ENCODE measurements around the gene ASIC2.
A peak's percentile ranks its signal among the peaks of the same experiment; 100 is the strongest.

- TF ChIP-seq, protein P1, sequence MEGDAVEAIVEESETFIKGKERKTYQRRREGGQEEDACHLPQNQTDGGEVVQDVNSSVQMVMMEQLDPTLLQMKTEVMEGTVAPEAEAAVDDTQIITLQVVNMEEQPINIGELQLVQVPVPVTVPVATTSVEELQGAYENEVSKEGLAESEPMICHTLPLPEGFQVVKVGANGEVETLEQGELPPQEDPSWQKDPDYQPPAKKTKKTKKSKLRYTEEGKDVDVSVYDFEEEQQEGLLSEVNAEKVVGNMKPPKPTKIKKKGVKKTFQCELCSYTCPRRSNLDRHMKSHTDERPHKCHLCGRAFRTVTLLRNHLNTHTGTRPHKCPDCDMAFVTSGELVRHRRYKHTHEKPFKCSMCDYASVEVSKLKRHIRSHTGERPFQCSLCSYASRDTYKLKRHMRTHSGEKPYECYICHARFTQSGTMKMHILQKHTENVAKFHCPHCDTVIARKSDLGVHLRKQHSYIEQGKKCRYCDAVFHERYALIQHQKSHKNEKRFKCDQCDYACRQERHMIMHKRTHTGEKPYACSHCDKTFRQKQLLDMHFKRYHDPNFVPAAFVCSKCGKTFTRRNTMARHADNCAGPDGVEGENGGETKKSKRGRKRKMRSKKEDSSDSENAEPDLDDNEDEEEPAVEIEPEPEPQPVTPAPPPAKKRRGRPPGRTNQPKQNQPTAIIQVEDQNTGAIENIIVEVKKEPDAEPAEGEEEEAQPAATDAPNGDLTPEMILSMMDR (conservative IDR thresholded peaks at IDR 0.05): peak; percentile 88
- no peak for TF ChIP-seq EZH2 (IDR thresholded peaks at IDR 0.05; ENCODE audit: low read depth)
Measured at GRCh38 chr17:33049781-33050414, 243.2 kb downstream of the ASIC2 start.
